GM18909 (cell line): Measurements from ENCODE around the gene UACA.
"Not testable (repeated sequence)": the region's sequence is repeated elsewhere in the genome, so short reads cannot be mapped to it uniquely, and the experiment has no call there.

Experiments used
- ATAC-seq: cut with Tn5 transposase; IDR thresholded peaks from one replicate; pipeline ENCODE4 v1.9.1; 2021; ENCODE audit warnings: mild to moderate bottlenecking; ENCODE audit not compliant: unreplicated experiment, poor library complexity

The UACA gene

DNA sequence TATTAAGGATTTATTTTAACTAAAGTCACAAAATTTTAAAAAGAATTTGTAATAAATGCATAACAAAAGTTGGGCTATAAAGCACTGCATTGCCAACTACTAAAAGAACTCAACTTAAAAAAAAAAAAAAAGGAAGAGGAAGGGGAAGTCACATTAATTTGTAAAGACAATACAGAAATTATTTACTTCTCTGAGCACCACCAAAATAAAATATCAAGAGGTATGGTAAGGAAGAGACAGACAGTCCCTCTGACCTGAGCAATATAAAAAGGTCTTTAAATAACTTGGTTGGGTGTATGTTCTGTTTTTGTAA lies 83.5 kb downstream of the UACA start:
- ATAC-seq: no peak

DNA sequence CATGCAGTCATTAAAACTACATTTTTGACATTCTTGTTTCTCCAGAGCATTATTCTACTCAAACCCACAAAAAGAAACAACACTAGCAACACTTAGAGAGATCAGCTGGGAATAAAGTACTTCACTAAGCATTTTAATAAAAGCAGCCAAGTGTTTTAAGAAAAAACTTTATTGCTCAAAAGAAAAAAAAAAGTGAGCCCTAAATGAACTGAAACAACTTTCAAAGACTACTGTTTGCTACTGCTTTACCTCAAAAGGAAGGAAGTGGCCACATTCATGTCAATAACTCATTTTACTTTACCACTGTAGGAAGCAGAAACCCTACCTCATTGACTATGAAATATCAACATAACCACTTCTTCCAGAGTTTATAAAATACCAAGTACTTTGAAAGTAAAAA lies 91.3 kb downstream of the UACA start:
- ATAC-seq: no peak

DNA sequence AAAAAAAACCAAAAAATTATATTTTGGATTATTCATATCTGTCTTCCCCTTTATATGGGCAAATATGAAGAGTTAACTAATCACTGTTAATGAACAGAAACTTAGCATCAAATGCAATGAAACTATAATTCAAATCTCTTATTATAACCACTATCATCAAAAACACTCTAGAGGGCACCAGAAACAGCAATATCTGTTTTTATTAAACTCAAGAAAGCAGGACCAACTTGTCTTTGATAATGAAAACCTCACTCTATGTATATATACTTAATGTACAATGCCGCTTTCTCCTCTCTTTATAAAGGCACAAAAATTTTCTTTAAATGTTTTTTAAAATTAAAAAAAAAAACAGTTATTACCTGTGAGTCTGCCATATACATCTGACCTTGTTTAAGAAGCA lies 92.7 kb downstream of the UACA start:
- no peak for ATAC-seq

- ATAC-seq: no peak
These were observed 93.2 kb downstream of the UACA start for GRCh38 chr15:70669966-70670658.

- ATAC-seq: peak; percentile 68
These were observed 94.3 kb downstream of the UACA start for GRCh38 chr15:70669006-70669602.

DNA sequence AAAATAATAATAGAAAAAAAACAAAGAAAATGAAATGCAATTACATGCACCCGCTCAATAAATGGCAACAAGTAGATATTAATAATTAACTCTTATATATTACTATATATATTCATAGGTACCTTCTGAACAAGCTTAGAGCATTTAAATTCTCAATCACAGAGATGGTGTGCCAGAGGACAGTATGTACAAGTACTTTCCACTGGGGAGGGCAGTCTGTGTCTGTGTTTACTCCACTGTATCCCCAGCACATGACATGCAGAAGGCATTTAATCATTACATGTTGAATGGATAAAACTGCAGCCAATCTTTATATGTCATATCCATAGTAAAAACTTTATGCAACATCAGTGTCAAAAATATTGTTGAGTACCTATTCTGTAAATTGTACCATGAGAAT lies 97.8 kb downstream of the UACA start:
- no peak for ATAC-seq

DNA sequence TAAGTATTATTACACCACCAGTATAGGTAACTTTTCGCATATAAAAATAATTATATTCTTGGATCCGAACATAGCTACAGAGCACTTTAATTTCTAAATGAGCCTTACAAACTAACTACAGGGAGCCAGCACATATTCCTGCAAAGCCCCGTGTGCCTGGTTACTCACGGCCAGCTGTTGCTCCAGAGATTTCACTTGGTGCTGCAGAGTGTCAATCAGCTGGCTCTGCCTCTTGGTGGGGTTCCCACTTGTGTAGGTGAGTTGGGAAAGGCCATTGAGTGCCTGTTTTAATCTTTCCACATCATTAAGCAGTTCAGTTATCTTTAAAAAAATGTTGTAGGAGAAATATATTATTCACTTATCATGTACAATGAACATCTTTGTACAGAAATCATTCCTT lies 98.9 kb downstream of the UACA start:
- no peak for ATAC-seq

DNA sequence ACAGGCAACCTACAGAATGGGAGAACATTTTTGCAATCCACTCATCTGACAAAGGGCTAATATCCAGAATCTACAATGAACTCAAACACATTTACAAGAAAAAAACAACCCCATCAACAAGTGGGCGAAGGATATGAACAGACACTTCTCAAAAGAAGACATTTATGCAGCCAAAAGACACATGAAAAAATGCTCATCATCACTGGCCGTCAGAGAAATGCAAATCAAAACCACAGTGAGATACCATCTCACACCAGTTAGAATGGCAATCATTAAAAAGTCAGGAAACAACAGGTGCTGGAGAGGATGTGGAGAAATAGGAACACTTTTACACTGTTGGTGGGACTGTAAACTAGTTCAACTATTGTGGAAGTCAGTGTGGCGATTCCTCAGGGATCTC lies 100.3 kb downstream of the UACA start:
- ATAC-seq: not testable (repeated sequence)

DNA sequence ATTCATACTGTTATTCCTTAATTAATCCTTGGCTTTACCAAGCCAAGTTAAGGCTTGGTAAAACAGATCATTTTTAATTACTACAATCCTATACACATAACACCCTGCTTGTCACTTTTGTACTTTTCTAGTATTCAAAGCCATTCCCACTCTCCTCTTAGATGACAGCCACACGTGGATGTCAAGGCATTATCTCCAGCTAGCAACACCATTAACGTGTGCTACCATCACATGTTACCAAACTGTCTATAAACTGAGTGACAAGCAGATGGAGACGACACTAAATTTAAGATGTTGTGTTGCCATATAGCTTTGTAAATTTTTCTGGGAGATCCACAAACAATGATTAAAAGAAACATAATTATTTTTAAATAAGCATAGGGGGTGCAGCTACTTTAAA lies 103.7 kb downstream of the UACA start:
- no peak for ATAC-seq

- no peak for ATAC-seq
These were observed 104.7 kb downstream of the UACA start for GRCh38 chr15:70658641-70659040.

DNA sequence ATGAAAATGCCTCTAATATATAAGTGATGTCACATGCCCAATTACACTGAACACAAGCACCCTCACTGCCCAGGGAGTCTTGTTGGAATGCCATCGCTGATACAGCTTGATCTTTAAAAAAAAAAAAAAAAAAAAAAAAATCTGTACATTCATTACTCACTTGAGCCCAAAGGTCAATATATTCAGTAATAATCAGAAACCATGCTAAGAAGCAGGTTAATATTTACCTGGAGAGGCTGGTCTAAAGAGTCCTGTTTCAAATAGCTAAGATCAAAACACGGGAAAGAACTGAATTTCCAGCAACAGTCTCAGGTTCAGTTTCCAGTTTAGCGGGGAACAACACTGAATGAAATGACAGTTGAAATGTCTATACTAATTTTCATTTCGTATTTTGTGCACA lies 109.9 kb downstream of the UACA start:
- ATAC-seq: no peak

- no peak for ATAC-seq
These were observed 111.0 kb downstream of the UACA start for GRCh38 chr15:70652341-70652740.

- no peak for ATAC-seq
These were observed 112.0 kb downstream of the UACA start for GRCh38 chr15:70651303-70651845.

GRCh38 chr15:70650567-70651302 lies 112.6 kb downstream of the UACA start:
- ATAC-seq: no peak

DNA sequence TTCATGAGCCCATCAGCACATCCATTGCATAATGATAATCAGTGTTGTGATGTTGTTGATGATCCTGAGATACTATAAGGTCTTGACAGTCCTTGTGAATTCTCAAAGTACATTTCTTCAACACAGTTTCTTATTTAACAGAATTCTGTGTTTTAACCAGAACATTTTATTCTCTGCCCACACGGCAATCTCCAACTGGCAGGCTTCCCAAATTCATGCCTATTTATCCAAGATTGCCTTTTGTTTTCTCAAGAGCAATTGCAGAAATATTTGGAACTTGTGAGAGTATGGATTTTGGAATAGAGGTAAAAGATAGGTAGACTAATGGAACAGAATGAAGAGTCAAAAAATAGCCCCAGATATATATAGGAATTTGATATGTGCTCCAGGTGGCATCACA lies 116.0 kb downstream of the UACA start:
- ATAC-seq: no peak

DNA sequence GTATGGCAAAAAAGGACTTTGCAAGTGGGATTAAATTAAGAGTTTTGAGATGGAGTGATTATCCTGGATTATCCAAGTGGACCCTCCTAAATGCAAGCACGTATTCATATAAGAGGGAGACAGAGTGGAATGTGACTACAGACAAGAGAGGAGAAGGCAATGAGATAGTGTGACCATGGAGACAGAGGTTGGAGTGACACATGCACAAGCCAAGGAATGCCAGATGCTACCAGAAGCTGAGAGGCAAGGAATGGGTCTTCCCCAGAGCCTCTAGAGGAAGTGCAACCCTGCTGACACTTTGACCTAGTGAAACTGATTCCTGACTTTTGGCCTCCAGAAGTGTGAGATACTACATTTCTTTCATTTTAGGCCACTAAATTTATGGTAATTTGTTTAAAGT lies 117.2 kb downstream of the UACA start:
- no peak for ATAC-seq

- no peak for ATAC-seq
These were observed 119.6 kb downstream of the UACA start for GRCh38 chr15:70643783-70644125.

DNA sequence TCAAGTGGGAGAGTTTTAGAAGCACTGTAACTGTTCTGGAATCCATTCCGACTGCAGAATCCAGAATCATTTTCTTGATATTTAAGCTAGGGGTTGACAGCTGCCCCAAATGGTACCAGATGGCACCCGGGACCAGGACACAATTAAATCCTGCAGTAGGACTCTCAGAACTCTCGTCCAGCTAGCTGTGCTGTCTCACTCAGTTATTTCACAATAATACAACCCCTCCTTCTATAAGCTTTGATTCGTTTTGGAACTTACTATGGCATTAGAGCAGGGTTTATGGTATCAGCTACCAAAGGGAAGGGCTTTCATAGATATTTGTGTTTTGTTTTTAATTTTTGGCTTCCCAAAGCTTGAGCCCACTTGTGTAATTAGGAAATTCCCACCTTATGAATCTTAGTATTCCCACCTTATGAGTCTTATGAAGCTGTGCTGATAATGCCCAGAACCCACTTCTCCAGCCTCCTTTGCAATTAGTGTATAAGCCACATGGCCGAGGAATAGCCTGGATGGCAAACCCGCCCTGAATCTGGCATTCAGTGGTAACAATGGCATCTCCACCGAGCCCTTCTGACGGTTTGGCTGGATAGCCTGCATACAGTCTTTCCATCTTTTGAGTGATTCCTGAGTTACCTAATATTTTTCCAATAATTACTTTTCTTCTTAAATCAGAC lies 120.1 kb downstream of the UACA start:
- ATAC-seq: no peak

- no peak for ATAC-seq
These were observed 126.7 kb downstream of the UACA start for GRCh38 chr15:70636540-70637165.

- ATAC-seq: no peak
These were observed 127.5 kb downstream of the UACA start for GRCh38 chr15:70635895-70636294.

GRCh38 chr15:70633991-70634390 lies 129.4 kb downstream of the UACA start:
- ATAC-seq: no peak
